ENCODE results near the gene DCTN5.

DCTN5 gene

DNA sequence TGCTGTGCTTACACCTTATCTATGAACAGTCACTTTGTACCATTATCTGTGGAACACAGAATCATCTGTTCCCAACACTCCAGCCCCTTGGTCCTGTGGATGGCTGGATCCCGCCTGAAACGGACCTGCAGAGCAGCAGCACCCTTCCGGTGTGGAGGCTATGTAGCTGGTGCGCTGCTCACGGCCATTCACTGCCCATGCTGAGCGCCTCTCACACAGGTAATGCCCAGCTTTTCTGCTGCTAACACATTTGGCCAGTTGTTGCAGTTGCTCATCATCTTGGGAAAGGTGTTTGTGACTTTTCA is 26.0 kb downstream of the DCTN5 start:
- no peak overlapping the region for H3K9ac ChIP-seq (ENCODE audit: low read length)
- no peak overlapping the region for H3K4me3 ChIP-seq (ENCODE audit: low read length)
- H2BK5ac ChIP-seq (ENCODE audit: low read length): no peak overlapping the region
- no peak overlapping the region for H4K5ac ChIP-seq (ENCODE audit: low read length)
- H3K56ac ChIP-seq (ENCODE audit: low read length): no peak overlapping the region
- no peak overlapping the region for H3K23ac ChIP-seq (ENCODE audit: low read length)
- no peak overlapping the region for H3K4me2 ChIP-seq (ENCODE audit: low read length)
- no CpG with 5 or more reads among the region's 6 CpGs for WGBS (ENCODE audit: extremely low coverage, insufficient coverage, low lambda C conversion rate)
- H2BK120ac ChIP-seq (ENCODE audit: low read depth, low read length): no peak overlapping the region
- no peaks in the 10 kb centered on the region for H3K27me3 ChIP-seq (ENCODE audit: insufficient read depth, low read length, poor library complexity)
- no peak overlapping the region for H3K4ac ChIP-seq (ENCODE audit: low read depth, low read length)
- no peaks in the 10 kb centered on the region for H3K79me2 ChIP-seq (ENCODE audit: control insufficient read depth, insufficient read depth, low read length)
- no peak for DNase-seq
- H3K36me3 ChIP-seq (ENCODE audit: control insufficient read depth, insufficient read depth, low read length): peaks cover 13% of the 10 kb centered on the region
- H2AK5ac ChIP-seq (ENCODE audit: low read length): no peak overlapping the region
- no peak overlapping the region for H2BK15ac ChIP-seq (replicated peaks; ENCODE audit: low read depth)
- no peak overlapping the region for H3K18ac ChIP-seq (ENCODE audit: low read length)
- H4K8ac ChIP-seq (ENCODE audit: low read depth, low read length): no peak overlapping the region
- no peaks in the 10 kb centered on the region for H3K79me1 ChIP-seq (ENCODE audit: low read length)
- H3K27ac ChIP-seq (ENCODE audit: low read depth, low read length): no peak overlapping the region
- H3K4me1 ChIP-seq (ENCODE audit: control insufficient read depth, low read depth, low read length): no peaks in the 10 kb centered on the region

DNA sequence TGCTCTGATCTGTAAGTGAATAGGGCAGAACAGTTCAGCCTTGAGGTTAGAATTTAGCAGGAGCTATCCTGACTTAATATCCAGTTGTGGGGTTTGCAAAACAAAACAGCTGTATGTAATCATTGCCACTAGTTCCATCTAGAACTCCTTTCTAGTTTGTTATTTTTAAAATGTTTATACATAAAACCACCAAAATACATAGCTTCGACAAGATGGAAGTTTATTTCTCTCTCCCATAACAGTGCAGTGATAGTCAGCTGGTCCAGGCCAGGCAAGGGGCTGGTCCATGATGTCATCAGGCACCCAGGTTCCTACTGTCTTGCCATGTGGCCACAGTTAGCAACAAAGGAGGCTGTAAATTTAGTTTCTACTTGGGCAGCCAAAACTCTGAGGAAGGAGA is 27.0 kb downstream of the DCTN5 start:
- no peaks in the 10 kb centered on the region for H3K79me1 ChIP-seq (ENCODE audit: low read length)
- H3K4me1 ChIP-seq (ENCODE audit: control insufficient read depth, low read depth, low read length): no peaks in the 10 kb centered on the region
- H3K56ac ChIP-seq (ENCODE audit: low read length): no peak overlapping the region
- H3K27me3 ChIP-seq (ENCODE audit: insufficient read depth, low read length, poor library complexity): no peaks in the 10 kb centered on the region
- H3K36me3 ChIP-seq (ENCODE audit: control insufficient read depth, insufficient read depth, low read length): peaks cover 13% of the 10 kb centered on the region
- no peak overlapping the region for H2BK120ac ChIP-seq (ENCODE audit: low read depth, low read length)
- H2BK15ac ChIP-seq (replicated peaks; ENCODE audit: low read depth): no peak overlapping the region
- no peak overlapping the region for H3K9ac ChIP-seq (ENCODE audit: low read length)
- no peak overlapping the region for H3K27ac ChIP-seq (ENCODE audit: low read depth, low read length)
- no CpG with 5 or more reads among the region's 1 CpG for WGBS (ENCODE audit: extremely low coverage, insufficient coverage, low lambda C conversion rate)
- DNase-seq: no peak
- H4K5ac ChIP-seq (ENCODE audit: low read length): no peak overlapping the region
- no peak overlapping the region for H3K4ac ChIP-seq (ENCODE audit: low read depth, low read length)
- no peak overlapping the region for H2AK5ac ChIP-seq (ENCODE audit: low read length)
- H3K23ac ChIP-seq (ENCODE audit: low read length): no peak overlapping the region
- no peak overlapping the region for H3K18ac ChIP-seq (ENCODE audit: low read length)
- no peak overlapping the region for H3K4me3 ChIP-seq (ENCODE audit: low read length)
- H4K8ac ChIP-seq (ENCODE audit: low read depth, low read length): no peak overlapping the region
- H2BK5ac ChIP-seq (ENCODE audit: low read length): no peak overlapping the region
- no peaks in the 10 kb centered on the region for H3K79me2 ChIP-seq (ENCODE audit: control insufficient read depth, insufficient read depth, low read length)
- H3K4me2 ChIP-seq (ENCODE audit: low read length): no peak overlapping the region

DNA sequence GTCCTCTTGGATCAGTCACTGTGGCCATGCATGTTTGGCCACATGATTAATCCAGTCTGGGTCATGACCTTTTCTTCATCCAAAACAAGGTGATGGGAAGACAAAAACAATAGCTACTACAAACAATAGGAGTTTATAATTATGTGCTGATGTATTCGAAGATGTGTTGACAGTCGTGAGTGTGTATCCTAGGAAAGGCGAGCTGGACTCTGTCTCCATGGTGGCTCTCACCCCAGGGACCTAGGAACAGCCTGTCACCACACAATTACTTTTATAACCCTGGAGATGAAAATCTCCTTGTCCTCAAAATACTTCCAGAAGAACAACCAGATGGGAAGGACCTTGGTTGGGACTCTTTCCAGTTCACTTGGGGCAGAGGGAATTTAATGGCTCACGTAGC is 27.6 kb downstream of the DCTN5 start:
- WGBS (ENCODE audit: extremely low coverage, insufficient coverage, low lambda C conversion rate): no CpG with 5 or more reads among the region's 4 CpGs
- no peak for DNase-seq
- H3K79me1 ChIP-seq (ENCODE audit: low read length): no peaks in the 10 kb centered on the region
- H3K79me2 ChIP-seq (ENCODE audit: control insufficient read depth, insufficient read depth, low read length): no peaks in the 10 kb centered on the region
- H2BK5ac ChIP-seq (ENCODE audit: low read length): no peak overlapping the region
- no peak overlapping the region for H3K23ac ChIP-seq (ENCODE audit: low read length)
- H4K8ac ChIP-seq (ENCODE audit: low read depth, low read length): no peak overlapping the region
- H2BK15ac ChIP-seq (replicated peaks; ENCODE audit: low read depth): no peak overlapping the region
- H3K56ac ChIP-seq (ENCODE audit: low read length): no peak overlapping the region
- H3K4ac ChIP-seq (ENCODE audit: low read depth, low read length): no peak overlapping the region
- H3K27me3 ChIP-seq (ENCODE audit: insufficient read depth, low read length, poor library complexity): no peaks in the 10 kb centered on the region
- no peak overlapping the region for H2AK5ac ChIP-seq (ENCODE audit: low read length)
- H3K4me1 ChIP-seq (ENCODE audit: control insufficient read depth, low read depth, low read length): no peaks in the 10 kb centered on the region
- H3K4me2 ChIP-seq (ENCODE audit: low read length): no peak overlapping the region
- H2BK120ac ChIP-seq (ENCODE audit: low read depth, low read length): no peak overlapping the region
- no peak overlapping the region for H4K5ac ChIP-seq (ENCODE audit: low read length)
- H3K4me3 ChIP-seq (ENCODE audit: low read length): no peak overlapping the region
- no peak overlapping the region for H3K9ac ChIP-seq (ENCODE audit: low read length)
- no peak overlapping the region for H3K27ac ChIP-seq (ENCODE audit: low read depth, low read length)
- no peak overlapping the region for H3K18ac ChIP-seq (ENCODE audit: low read length)
- peaks cover 13% of the 10 kb centered on the region for H3K36me3 ChIP-seq (ENCODE audit: control insufficient read depth, insufficient read depth, low read length)

DNA sequence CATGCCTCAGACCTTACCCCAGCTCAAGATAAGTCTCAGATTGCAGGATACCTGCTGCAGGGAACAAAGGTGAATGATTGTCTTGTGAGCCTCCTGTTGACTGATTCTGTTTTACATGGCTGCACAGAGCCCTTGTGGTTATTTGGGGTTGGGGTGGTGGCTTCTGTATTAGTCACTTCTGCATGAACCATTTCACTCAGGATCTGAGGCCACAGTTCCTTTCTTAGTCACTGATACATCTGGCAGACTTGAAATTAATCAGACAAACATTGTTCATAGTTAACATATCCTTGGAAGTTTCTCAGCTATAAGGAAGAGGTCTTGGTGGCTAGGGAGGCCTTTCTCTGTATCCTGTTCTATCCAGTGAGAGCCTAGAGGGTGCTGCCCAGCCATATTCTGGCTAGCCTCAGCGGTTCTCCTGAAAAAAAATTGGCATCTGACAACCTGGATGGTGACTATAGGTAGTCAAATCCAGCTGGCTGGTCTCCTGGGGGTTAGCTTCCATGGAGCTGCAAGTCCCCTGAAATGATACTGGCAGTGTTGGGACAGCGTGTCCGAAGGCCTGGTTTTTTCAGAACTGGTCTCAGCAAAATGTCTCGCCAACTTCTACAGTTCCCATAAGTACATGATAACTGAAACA is 29.0 kb downstream of the DCTN5 start:
- H3K18ac ChIP-seq (ENCODE audit: low read length): no peak overlapping the region
- H2AK5ac ChIP-seq (ENCODE audit: low read length): no peak overlapping the region
- H3K9ac ChIP-seq (ENCODE audit: low read length): no peak overlapping the region
- H4K8ac ChIP-seq (ENCODE audit: low read depth, low read length): no peak overlapping the region
- no peaks in the 10 kb centered on the region for H3K4me1 ChIP-seq (ENCODE audit: control insufficient read depth, low read depth, low read length)
- no peak overlapping the region for H2BK5ac ChIP-seq (ENCODE audit: low read length)
- H2BK120ac ChIP-seq (ENCODE audit: low read depth, low read length): no peak overlapping the region
- H3K56ac ChIP-seq (ENCODE audit: low read length): no peak overlapping the region
- H3K79me1 ChIP-seq (ENCODE audit: low read length): no peaks in the 10 kb centered on the region
- no peak overlapping the region for H3K4ac ChIP-seq (ENCODE audit: low read depth, low read length)
- H3K4me2 ChIP-seq (ENCODE audit: low read length): no peak overlapping the region
- H2BK15ac ChIP-seq (replicated peaks; ENCODE audit: low read depth): no peak overlapping the region
- DNase-seq: no peak
- WGBS (ENCODE audit: extremely low coverage, insufficient coverage, low lambda C conversion rate): no CpG with 5 or more reads among the region's 4 CpGs
- no peaks in the 10 kb centered on the region for H3K27me3 ChIP-seq (ENCODE audit: insufficient read depth, low read length, poor library complexity)
- H3K4me3 ChIP-seq (ENCODE audit: low read length): no peak overlapping the region
- H3K27ac ChIP-seq (ENCODE audit: low read depth, low read length): no peak overlapping the region
- H3K36me3 ChIP-seq (ENCODE audit: control insufficient read depth, insufficient read depth, low read length): peaks cover 10% of the 10 kb centered on the region
- no peaks in the 10 kb centered on the region for H3K79me2 ChIP-seq (ENCODE audit: control insufficient read depth, insufficient read depth, low read length)
- no peak overlapping the region for H3K23ac ChIP-seq (ENCODE audit: low read length)
- no peak overlapping the region for H4K5ac ChIP-seq (ENCODE audit: low read length)

DNA sequence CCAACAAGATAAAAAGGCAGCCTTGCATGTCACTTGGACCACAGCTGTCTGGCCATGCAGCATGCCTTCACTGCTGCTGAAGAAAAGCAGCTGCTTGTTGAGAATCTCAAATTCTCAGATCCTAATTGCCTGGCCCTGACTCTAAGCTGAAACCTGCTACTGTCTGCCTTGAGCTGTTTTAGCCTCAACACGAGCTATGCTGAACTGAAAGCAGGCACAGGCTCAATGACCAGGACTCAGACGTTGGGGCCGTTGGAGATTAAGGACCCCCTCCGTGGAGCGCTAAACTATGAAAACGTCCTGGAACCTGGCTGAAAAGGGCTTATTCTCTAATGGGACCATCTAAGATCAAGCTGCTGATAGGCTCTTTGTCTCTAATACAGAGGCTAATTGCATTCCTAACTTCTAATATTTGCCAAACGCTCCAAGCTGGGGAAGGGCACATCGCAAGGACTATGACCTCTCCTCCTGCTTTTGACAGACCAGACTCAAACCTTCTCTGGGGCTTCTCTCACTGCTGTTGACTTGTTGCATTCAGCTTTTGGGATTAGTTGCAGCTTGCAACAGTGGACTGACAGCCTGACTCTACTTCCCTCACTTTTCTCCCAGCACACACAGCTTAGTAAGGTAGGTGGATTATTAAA is 32.8 kb downstream of the DCTN5 start:
- Histone ChIP-seq H3K4ac (ENCODE audit: low read depth, low read length) (no peak overlapping the region), H2AK5ac (ENCODE audit: low read length) (no peak overlapping the region), H2BK15ac (replicated peaks; ENCODE audit: low read depth) (no peak overlapping the region), H3K79me2 (ENCODE audit: control insufficient read depth, insufficient read depth, low read length) (peaks cover 2% of the 10 kb centered on the region), H4K5ac (ENCODE audit: low read length) (no peak overlapping the region), H3K18ac (ENCODE audit: low read length) (no peak overlapping the region), H3K23ac (ENCODE audit: low read length) (no peak overlapping the region), H2BK5ac (ENCODE audit: low read length) (no peak overlapping the region), H3K27ac (ENCODE audit: low read depth, low read length) (no peak overlapping the region), H3K4me1 (ENCODE audit: control insufficient read depth, low read depth, low read length) (no peaks in the 10 kb centered on the region), H3K4me3 (ENCODE audit: low read length) (no peak overlapping the region), H3K9ac (ENCODE audit: low read length) (no peak overlapping the region), H3K56ac (ENCODE audit: low read length) (no peak overlapping the region), H3K79me1 (ENCODE audit: low read length) (no peaks in the 10 kb centered on the region), H3K4me2 (ENCODE audit: low read length) (no peak overlapping the region), H3K36me3 (ENCODE audit: control insufficient read depth, insufficient read depth, low read length) (peaks cover 5% of the 10 kb centered on the region), H2BK120ac (ENCODE audit: low read depth, low read length) (no peak overlapping the region), H4K8ac (ENCODE audit: low read depth, low read length) (no peak overlapping the region), H3K27me3 (ENCODE audit: insufficient read depth, low read length, poor library complexity) (no peaks in the 10 kb centered on the region)
- WGBS (ENCODE audit: extremely low coverage, insufficient coverage, low lambda C conversion rate): no CpG with 5 or more reads among the region's 8 CpGs
- no peak for DNase-seq

DNA sequence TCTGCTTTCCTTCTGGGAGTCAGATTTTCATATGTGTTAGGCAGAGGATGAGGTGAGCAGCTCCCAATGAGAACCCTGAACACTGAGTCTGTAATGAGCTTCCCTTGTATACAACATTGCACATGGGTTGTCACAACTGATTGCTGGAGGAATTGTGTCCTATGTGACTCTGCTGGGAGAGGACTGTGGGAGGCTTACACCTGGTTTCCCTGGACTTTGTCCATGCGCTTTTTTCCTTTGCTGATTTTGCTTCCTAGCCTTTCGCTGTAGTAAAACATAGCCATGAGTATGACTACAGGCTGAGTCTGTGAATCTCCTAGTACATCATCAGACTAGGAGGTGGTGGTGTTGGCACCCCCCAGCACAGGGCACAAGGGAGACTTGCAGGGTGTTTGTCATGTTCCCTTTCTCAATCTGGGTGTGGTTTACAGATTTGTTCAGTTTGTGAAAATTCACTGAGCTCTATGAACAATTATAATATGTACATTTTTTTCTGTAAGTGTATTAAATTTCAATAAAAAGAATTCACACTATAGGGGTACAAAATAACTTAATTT is 35.7 kb downstream of the DCTN5 start:
- Histone ChIP-seq H3K4me3 (ENCODE audit: low read length) (no peak overlapping the region), H3K9ac (ENCODE audit: low read length) (no peak overlapping the region), H2BK120ac (ENCODE audit: low read depth, low read length) (no peak overlapping the region), H3K23ac (ENCODE audit: low read length) (no peak overlapping the region), H3K79me1 (ENCODE audit: low read length) (peaks cover 21% of the 10 kb centered on the region), H3K56ac (ENCODE audit: low read length) (no peak overlapping the region), H3K4ac (ENCODE audit: low read depth, low read length) (no peak overlapping the region), H3K4me1 (ENCODE audit: control insufficient read depth, low read depth, low read length) (peaks cover 2% of the 10 kb centered on the region), H3K4me2 (ENCODE audit: low read length) (no peak overlapping the region), H3K27me3 (ENCODE audit: insufficient read depth, low read length, poor library complexity) (no peaks in the 10 kb centered on the region), H3K18ac (ENCODE audit: low read length) (no peak overlapping the region), H3K27ac (ENCODE audit: low read depth, low read length) (no peak overlapping the region), H2AK5ac (ENCODE audit: low read length) (no peak overlapping the region), H2BK5ac (ENCODE audit: low read length) (no peak overlapping the region), H4K8ac (ENCODE audit: low read depth, low read length) (no peak overlapping the region), H3K79me2 (ENCODE audit: control insufficient read depth, insufficient read depth, low read length) (peaks cover 30% of the 10 kb centered on the region), H2BK15ac (replicated peaks; ENCODE audit: low read depth) (no peak overlapping the region), H3K36me3 (ENCODE audit: control insufficient read depth, insufficient read depth, low read length) (peaks cover 5% of the 10 kb centered on the region), H4K5ac (ENCODE audit: low read length) (no peak overlapping the region)
- WGBS (ENCODE audit: extremely low coverage, insufficient coverage, low lambda C conversion rate): no CpG with 5 or more reads among the region's 2 CpGs
- DNase-seq: no peak

All from mesendoderm (in vitro differentiated cells).